GM12878 (cell line): ENCODE data around the gene ZNF672.

Experiments used
- BHLHE40 ChIP-seq, 2 experiments: fragments of 450-650 bp in 1 of 2; IDR thresholded peaks; 2 replicates each; pipeline ENCODE4 v1.6.1; 2011 to 2017; ENCODE audit warnings: low read depth in 2 of 2, borderline replicate concordance in 1 of 2, improper control_type of control experiment in 1 of 2, low read length in 1 of 2, mild to moderate bottlenecking in 1 of 2
- CTCF ChIP-seq, 3 experiments: IDR thresholded peaks in 2 of 3; conservative IDR thresholded peaks in 1 of 3; 2 replicates each; pipeline ENCODE4 v1.5.1; 2011; ENCODE audit warnings: low read depth in 3 of 3, low read length in 3 of 3, mild to moderate bottlenecking in 3 of 3, control low read depth in 2 of 3, moderate library complexity in 2 of 3, inconsistent platforms in 1 of 3, mixed read lengths in 1 of 3; ENCODE audit not compliant: control insufficient read depth in 2 of 3, insufficient read depth in 1 of 3; ENCODE audit errors: extremely low read depth in 1 of 3
- EZH2 ChIP-seq: IDR thresholded peaks from 2 replicates; pipeline ENCODE4 v1.6.1; 2012; ENCODE audit warnings: low read depth, mild to moderate bottlenecking, control low read depth, inconsistent platforms, low read length, borderline replicate concordance; ENCODE audit not compliant: control insufficient read depth
- GABPA ChIP-seq: IDR thresholded peaks from 2 replicates; pipeline ENCODE4 v1.6.1; 2014; ENCODE audit warnings: antibody characterized with exemption, low read depth, mild to moderate bottlenecking, inconsistent platforms
- LARP7 ChIP-seq: fragments of 450-650 bp; IDR thresholded peaks from 2 replicates; pipeline ENCODE4 v1.6.1; 2017; ENCODE audit warnings: mild to moderate bottlenecking
- MXI1 ChIP-seq: fragments of 150-350 bp; IDR thresholded peaks from 2 replicates; pipeline ENCODE4 v1.6.1; 2011; ENCODE audit warnings: low read depth, mild to moderate bottlenecking, inconsistent platforms, low read length, improper control_type of control experiment
- POLR2A ChIP-seq: IDR thresholded peaks from 2 replicates; pipeline ENCODE4 v1.6.1; 2011; ENCODE audit warnings: low read depth, mild to moderate bottlenecking, low read length
- POLR2AphosphoS5 ChIP-seq: IDR thresholded peaks from 2 replicates; pipeline ENCODE4 v1.6.1; 2011; ENCODE audit warnings: mild to moderate bottlenecking, low read length, inconsistent platforms
- RAD21 ChIP-seq: IDR thresholded peaks from 2 replicates; pipeline ENCODE4 v1.6.1; 2011; ENCODE audit warnings: mild to moderate bottlenecking, low read depth, low read length, moderate library complexity; ENCODE audit not compliant: insufficient read depth
- RAD51 ChIP-seq: fragments of 450-650 bp; IDR thresholded peaks from 2 replicates; pipeline ENCODE4 v1.6.1; 2016; ENCODE audit warnings: moderate library complexity, mild to moderate bottlenecking, inconsistent platforms
- REST ChIP-seq: IDR thresholded peaks from 2 replicates; pipeline ENCODE4 v1.6.1; 2012; ENCODE audit warnings: mild to moderate bottlenecking, low read depth, low read length
- SIN3A ChIP-seq: IDR thresholded peaks from 2 replicates; pipeline ENCODE4 v1.6.1; 2012; ENCODE audit warnings: low read depth, low read length, improper control_type of control experiment
- SP1 ChIP-seq: IDR thresholded peaks from one replicate; pipeline ENCODE4 v1.6.1; 2011; ENCODE audit warnings: low read depth, low read length
- TAF1 ChIP-seq: IDR thresholded peaks from 2 replicates; pipeline ENCODE4 v1.6.1; 2011; ENCODE audit warnings: mild to moderate bottlenecking, low read depth, low read length, borderline replicate concordance

DNA sequence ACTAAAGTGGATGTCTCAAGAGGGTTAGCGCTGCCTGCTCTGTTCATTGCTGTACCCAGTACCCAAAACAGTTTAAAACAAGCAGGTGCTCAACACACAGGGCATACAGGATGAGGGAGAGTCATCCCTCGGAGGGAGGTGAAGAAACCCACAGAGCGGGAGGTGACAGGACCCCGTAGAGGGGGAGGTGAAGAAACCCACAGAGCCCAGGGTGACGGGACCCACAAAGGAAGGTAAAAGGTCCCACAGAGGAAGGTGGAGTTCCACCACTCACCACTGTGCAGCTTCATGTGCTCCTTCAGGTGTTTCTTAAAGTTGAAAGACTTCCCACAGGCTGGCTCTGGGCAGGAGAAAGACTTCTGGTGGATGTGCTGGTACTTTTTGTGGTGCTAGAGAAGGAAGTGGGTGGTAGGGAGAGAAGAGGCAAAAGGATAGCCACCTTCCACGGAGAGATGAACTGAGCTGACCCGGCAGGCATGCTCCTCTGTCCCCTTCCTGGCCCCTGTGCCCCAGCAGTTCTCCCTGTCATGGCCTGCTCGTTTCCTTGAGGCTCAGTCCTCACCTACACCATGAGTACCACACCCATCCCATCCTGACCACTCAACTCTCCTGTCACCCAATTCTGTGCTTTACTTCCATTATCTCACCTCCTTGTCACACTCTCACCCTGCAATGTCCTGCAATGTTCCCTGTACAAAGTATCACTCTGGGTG lies 15.8 kb downstream of the ZNF672 start:
- TF ChIP-seq BHLHE40 (IDR thresholded peaks at IDR 0.05; ENCODE audit: borderline replicate concordance in 1 of 2, low read depth in 2 of 2, low read length in 1 of 2): no peak
- TF ChIP-seq CTCF (IDR thresholded peaks at IDR 0.05 in 2 of 3, conservative IDR thresholded peaks at IDR 0.05 in 1 of 3; ENCODE audit: control insufficient read depth in 2 of 3, extremely low read depth in 1 of 3, insufficient read depth in 1 of 3, low read depth in 3 of 3, low read length in 3 of 3): no peak
- no peak for TF ChIP-seq POLR2A
- TF ChIP-seq TAF1: no peak
- no peak for TF ChIP-seq GABPA
- no peak for TF ChIP-seq POLR2AphosphoS5
- TF ChIP-seq LARP7: no peak
- no peak for TF ChIP-seq RAD21
- TF ChIP-seq MXI1: no peak
- TF ChIP-seq RAD51: no peak
- no peak for TF ChIP-seq SP1
- no peak for TF ChIP-seq REST
- no peak for TF ChIP-seq SIN3A
- no peak for TF ChIP-seq EZH2
